DND-41 (cell line): ENCODE measurements around the gene CMTR1.

Experiments
- ATAC-seq: fragments of 200-7000 bp; cut with Tn5 transposase; 3 replicates; pipeline ENCODE4 v1.9.1; 2021; ENCODE audit warnings: low read depth; ENCODE audit not compliant: insufficient read depth
- DNase-seq: peaks from one replicate; pipeline ENCODE4 v3.0.0-alpha.2; 2020
- H2AFZ ChIP-seq: 2 replicates; pipeline ENCODE4 v1.6.0; 2012; ENCODE audit warnings: low read depth, low read length
- H3K27ac ChIP-seq: 2 replicates; pipeline ENCODE4 v1.5.1; 2012; ENCODE audit warnings: low read length, inconsistent platforms
- H3K27me3 ChIP-seq: fragments of 200-600 bp; sonication (generic); 2 replicates; pipeline ENCODE4 v1.6.0; 2012; ENCODE audit warnings: low read length, mild to moderate bottlenecking, inconsistent platforms; ENCODE audit not compliant: insufficient read depth, poor library complexity
- H3K36me3 ChIP-seq: 2 replicates; pipeline ENCODE4 v1.5.1; 2012; ENCODE audit warnings: low read length, inconsistent platforms; ENCODE audit not compliant: insufficient read depth
- H3K4me1 ChIP-seq: 2 replicates; pipeline ENCODE4 v1.5.1; 2012; ENCODE audit warnings: mild to moderate bottlenecking, low read length; ENCODE audit not compliant: insufficient read depth
- H3K4me2 ChIP-seq: 2 replicates; pipeline ENCODE4 v1.6.0; 2012; ENCODE audit warnings: mild to moderate bottlenecking, moderate library complexity, low read length, inconsistent platforms; ENCODE audit not compliant: insufficient read depth
- H3K4me3 ChIP-seq, 2 experiments: fragments of 200-600 bp in 1 of 2; shearing (Covaris generic) in 1 of 2; 2 replicates each; pipeline ENCODE4 v1.5.1; 2012 to 2016; ENCODE audit warnings: inconsistent platforms in 2 of 2, low read length in 2 of 2, mild to moderate bottlenecking in 2 of 2, low read depth in 1 of 2, moderate library complexity in 1 of 2
- H3K79me2 ChIP-seq: 2 replicates; pipeline ENCODE4 v1.6.0; 2012; ENCODE audit warnings: low read length, inconsistent platforms; ENCODE audit not compliant: insufficient read depth
- H3K9ac ChIP-seq: 2 replicates; pipeline ENCODE4 v1.6.0; 2012; ENCODE audit warnings: low read depth, mild to moderate bottlenecking, inconsistent platforms, low read length, moderate library complexity
- H3K9me3 ChIP-seq: 2 replicates; pipeline ENCODE4 v1.5.1; 2012; ENCODE audit warnings: low read length, moderate library complexity, mild to moderate bottlenecking, inconsistent platforms; ENCODE audit not compliant: insufficient read depth, severe bottlenecking
- H4K20me1 ChIP-seq: 2 replicates; pipeline ENCODE4 v1.6.0; 2012; ENCODE audit warnings: low read length; ENCODE audit not compliant: insufficient read depth
- CTCF ChIP-seq: IDR thresholded peaks from 2 replicates; pipeline ENCODE4 v1.5.1; 2012; ENCODE audit warnings: borderline replicate concordance, low read length, moderate library complexity, mild to moderate bottlenecking; ENCODE audit not compliant: poor library complexity, severe bottlenecking; ENCODE audit errors: extremely low read depth
- EZH2 ChIP-seq: IDR thresholded peaks from 3 replicates; pipeline ENCODE4 v1.6.1; 2012; ENCODE audit warnings: borderline replicate concordance, low read depth, mild to moderate bottlenecking, moderate library complexity, low read length, inconsistent platforms; ENCODE audit not compliant: severe bottlenecking

The CMTR1 gene

GRCh38 chr6:37489697-37490336 lies 56.8 kb downstream of the CMTR1 start:
- no peak overlapping the region for H3K9ac ChIP-seq
- no peak overlapping the region for H3K27ac ChIP-seq
- no peak overlapping the region for H3K4me2 ChIP-seq
- H3K27me3 ChIP-seq: no peaks in the 10 kb centered on the region
- H3K4me1 ChIP-seq: no peaks in the 10 kb centered on the region
- DNase-seq (no peak), ATAC-seq (peak; percentile 47; the same call in 2 of the 3 replicates)
- H2AFZ ChIP-seq: no peak overlapping the region
- peaks cover 64% of the 10 kb centered on the region for H3K79me2 ChIP-seq
- peaks cover 25% of the 10 kb centered on the region for H3K36me3 ChIP-seq
- no peak for TF ChIP-seq EZH2
- TF ChIP-seq CTCF: peak; percentile 41
- no peak overlapping the region for H3K4me3 ChIP-seq
- no peaks in the 10 kb centered on the region for H3K9me3 ChIP-seq
- peaks cover 61% of the 10 kb centered on the region for H4K20me1 ChIP-seq

GRCh38 chr6:37490536-37491170 lies 57.6 kb downstream of the CMTR1 start:
- DNase-seq (no peak), ATAC-seq (0 out of 3 replicates have a peak, but pooled peaks have one; percentile 6)
- Histone ChIP-seq H3K9ac (no peak overlapping the region), H3K79me2 (peaks cover 72% of the 10 kb centered on the region), H3K27ac (no peak overlapping the region), H3K4me1 (no peaks in the 10 kb centered on the region), H3K36me3 (peaks cover 20% of the 10 kb centered on the region), H3K4me3 (no peak overlapping the region), H3K27me3 (no peaks in the 10 kb centered on the region), H3K4me2 (no peak overlapping the region), H2AFZ (no peak overlapping the region), H3K9me3 (no peaks in the 10 kb centered on the region), H4K20me1 (peaks cover 57% of the 10 kb centered on the region)
- TF ChIP-seq CTCF (no peak), EZH2 (no peak)

- H3K27ac ChIP-seq: no peak overlapping the region
- no peaks in the 10 kb centered on the region for H3K27me3 ChIP-seq
- no peaks in the 10 kb centered on the region for H3K9me3 ChIP-seq
- DNase-seq (no peak), ATAC-seq (no peak)
- TF ChIP-seq EZH2: no peak
- no peak for TF ChIP-seq CTCF
- H3K36me3 ChIP-seq: peaks cover 15% of the 10 kb centered on the region
- no peak overlapping the region for H2AFZ ChIP-seq
- peaks cover 71% of the 10 kb centered on the region for H3K79me2 ChIP-seq
- no peak overlapping the region for H3K4me2 ChIP-seq
- H3K9ac ChIP-seq: no peak overlapping the region
- no peaks in the 10 kb centered on the region for H3K4me1 ChIP-seq
- peaks cover 53% of the 10 kb centered on the region for H4K20me1 ChIP-seq
- no peak overlapping the region for H3K4me3 ChIP-seq
Measured at GRCh38 chr6:37491171-37491829, 58.3 kb downstream of the CMTR1 start.
